HG02588 (cell line): ENCODE measurements around the gene TRPM2.
"Not testable (repeated sequence)": the region's sequence is repeated elsewhere in the genome, so short reads cannot be mapped to it uniquely, and the experiment has no call there.

Experiments
- ATAC-seq: cut with Tn5 transposase; IDR thresholded peaks from one replicate; pipeline ENCODE4 v1.9.1; 2021; ENCODE audit warnings: mild to moderate bottlenecking, moderate library complexity; ENCODE audit not compliant: unreplicated experiment

The TRPM2 gene

DNA sequence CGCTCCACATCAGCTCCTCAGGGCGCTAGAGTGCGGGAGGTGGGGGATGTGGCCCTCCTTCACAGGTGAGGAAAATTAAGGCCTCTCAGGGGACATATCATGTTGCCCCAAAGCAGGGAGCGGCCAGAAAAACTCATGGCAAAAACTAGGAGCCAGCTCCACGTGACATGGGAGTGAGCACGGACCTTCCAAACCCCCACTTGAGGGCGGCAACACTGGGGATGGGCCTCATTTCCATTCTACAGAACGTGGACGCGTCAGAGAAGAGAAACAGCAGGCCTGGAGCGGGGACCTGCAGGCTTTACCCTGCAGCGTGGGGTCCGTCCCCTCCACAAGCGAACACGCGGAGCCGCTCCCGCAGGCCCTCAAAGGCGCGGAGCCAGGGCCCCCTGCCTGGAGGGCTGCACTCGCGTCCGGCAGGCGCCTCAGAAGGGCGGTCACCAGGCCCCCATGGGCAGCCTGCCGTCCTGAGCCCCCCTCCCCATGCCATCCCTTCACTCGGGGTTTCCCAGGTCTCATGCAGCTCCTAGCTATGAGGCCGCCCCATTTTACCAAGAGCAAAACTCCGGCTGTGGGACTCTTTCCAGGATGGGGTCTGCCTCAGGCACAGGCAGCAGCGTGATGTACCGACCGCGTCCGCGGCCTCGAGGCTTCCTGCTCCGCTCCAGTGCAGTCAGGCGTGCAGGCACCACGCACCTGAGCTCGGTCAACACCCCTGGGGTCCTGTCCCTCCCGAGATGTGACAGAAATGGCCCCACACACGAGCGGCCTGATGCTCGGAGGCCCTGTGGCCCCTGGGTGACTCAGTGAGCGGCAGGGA is 19.7 kb upstream of the TRPM2 start:
- no peak for ATAC-seq

DNA sequence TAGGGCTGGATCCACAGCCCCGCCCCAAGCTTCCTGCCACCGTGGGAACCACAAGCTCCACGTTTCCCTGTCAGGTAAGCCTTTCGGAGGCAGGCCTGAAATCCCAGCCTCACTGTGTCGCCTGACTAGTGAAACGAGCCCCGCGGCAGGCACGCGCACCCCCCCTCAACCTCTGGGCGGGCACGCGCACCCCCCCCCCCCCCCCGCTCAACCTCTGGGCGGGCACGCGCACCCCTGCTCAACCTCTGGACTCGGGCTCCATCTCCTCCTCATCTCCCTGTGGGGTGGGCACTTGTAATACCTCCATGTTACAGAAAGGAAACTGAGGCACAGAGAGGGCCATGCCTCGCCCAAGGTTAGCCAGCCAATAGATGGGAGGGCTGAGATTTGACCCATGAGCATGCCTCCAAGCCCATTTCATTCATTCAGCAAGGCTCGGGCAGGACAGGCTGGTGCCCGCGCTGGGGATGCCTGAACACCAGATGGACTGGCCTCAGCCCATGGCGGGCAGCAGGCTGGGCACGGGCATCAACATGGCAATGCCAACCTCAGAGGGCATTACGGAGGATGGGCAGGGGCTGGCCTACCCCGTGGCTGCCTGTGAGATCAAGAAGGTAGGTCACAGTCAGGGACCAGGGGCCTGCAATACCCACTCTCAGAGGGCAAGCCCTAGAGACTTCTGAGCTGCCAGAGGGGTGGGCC is 18.9 kb upstream of the TRPM2 start:
- no peak for ATAC-seq

DNA sequence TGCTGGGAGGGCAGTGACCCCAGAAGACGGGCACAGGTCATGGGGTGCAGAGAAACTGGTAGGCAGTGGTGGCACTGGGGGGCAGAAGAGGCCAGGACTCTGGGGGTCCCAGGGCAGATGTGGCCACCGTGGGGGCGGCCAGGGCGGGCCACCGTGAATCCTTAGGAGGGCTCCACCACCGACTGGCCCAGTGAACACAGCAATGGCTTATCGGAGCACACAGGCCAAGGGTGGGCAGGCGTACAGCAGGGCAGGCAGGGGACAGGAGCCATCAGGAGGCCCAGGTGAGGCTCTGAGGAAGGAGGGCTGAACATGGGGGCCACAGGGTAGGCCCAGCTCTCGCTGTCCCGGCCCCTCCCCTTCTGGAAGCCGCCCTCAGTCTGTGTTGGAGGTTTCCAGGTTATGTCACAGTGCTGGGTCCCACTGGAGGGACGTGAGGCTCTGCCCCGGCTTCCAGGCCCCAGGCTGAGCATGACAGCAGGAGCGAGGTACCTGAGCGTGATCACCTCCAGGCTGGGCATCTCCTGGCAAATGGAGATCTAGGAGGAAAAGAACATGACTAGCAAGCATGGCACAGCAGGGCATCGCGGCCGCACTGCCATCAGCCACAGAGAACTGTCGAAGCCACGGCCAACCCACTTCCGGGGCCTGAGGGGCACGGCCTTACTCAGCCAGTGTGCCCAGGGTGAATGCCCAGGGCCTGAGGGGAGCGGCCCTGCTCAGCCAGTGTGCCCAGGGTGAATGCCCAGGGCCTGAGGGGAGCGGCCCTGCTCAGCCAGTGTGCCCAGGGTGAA is 18.0 kb upstream of the TRPM2 start:
- ATAC-seq: no peak

DNA sequence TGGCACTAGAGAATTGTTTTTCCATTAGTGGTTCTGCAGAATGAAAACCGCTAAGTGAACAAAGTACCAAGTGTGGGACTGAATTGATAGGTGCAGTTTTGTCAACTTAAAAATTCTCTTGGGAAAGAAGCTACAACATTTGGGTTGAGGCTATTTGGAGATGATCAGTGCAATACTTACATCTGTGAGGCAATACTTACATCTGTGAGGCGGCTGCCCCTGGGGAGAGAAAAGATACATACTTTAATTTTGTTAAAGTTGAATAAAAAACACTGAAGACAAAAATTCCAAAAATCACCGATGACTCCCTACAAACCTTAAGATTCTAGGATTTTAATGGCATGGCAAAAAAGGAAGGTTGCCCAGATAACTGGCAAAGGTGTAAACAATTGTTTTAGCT is 16.0 kb upstream of the TRPM2 start:
- ATAC-seq: no peak

DNA sequence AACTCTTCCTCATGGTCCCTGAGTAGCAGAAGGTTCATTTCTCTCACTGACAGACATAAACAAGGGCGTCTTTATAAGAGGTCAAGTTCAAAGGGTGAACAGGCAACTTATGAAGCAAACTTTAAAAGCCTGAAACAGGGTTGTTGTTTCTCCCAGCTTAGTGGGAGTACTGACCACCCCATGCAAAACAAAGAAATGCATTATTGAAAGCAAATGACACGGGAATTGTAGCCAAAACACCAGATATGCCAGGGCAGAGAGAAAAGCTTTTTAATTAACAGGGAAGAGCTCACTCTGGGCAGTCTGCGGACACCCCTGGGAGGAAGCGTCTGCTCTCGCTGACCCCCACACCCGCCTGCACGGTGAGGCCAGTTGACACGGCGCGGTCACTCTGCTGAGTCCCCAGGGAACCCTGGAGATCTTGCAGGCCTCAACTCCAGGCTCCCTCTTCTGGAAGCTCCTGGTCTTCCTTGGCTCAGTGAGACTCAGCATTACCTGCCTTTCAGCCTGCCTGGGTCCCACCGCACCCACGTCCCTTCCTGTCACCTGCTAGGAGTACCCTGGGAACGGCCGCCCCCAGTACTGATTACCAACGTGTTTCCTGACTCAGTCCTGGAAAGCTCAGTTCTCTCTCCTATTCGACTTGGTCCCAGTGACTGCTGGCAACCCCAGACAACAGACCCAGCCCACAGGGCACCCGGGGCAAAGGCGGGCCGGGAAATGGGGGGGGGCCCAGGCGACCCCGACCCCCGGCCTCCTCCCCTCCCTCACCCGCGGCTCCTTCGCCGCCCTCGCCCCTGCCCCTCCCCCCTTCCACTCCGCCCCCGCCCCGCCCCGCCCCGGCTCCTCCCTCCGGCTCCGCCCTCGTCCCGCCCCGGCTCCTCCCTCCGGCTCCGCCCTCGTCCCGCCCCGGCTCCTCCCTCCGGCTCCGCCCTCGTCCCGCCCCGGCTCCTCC is 15.2 kb upstream of the TRPM2 start:
- no peak for ATAC-seq

DNA sequence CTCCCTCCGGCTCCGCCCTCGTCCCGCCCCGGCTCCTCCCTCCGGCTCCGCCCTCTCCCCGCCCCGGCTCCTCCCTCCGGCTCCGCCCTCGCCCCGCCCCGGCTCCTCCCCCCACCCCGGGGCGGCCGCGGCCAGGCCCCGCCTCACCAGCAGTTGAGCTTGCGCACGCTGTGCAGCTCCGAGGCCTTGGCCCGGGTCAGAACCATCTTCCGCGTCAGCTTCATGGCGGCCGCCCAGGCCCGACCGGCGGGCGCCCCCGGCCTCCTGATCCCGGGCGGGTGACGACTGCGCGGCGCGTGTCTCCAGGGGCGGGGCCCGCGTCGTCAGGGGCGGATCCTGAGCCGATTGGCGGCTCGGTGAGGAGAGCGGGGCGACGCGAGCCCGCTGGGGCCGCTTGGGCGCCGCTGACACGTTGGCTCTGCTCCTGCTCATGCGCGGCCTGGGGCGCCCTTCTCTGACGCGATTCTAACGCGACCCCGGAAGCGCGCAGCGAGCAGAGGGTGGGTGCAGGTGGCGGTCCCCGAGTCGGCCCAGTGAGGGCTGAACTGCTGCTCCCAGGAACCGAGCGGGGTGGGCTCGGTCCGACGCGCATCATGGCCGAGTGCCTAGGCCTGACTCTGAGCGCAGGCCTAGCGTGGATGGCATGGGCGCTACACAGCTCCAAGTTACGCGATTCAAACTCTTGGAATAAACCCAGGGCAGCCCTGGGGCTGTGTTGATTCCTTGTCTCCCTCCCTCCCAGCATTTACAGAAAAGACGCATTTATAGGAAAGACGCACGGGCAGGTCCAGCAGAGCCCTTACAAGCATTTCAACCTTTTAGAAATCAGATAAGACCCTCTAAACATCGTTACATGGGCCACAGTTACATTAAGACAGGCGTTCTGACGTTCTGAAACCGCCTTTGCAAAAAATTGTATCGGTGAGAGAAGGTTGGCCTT is 14.2 kb upstream of the TRPM2 start, which contains the start of gene CFAP410:
Gene CFAP410 (minus strand): TSS at position 420 of the 940 bp plus-strand sequence. CDS start 196 bp downstream, at position 224.
- peak; percentile 90 for ATAC-seq

DNA sequence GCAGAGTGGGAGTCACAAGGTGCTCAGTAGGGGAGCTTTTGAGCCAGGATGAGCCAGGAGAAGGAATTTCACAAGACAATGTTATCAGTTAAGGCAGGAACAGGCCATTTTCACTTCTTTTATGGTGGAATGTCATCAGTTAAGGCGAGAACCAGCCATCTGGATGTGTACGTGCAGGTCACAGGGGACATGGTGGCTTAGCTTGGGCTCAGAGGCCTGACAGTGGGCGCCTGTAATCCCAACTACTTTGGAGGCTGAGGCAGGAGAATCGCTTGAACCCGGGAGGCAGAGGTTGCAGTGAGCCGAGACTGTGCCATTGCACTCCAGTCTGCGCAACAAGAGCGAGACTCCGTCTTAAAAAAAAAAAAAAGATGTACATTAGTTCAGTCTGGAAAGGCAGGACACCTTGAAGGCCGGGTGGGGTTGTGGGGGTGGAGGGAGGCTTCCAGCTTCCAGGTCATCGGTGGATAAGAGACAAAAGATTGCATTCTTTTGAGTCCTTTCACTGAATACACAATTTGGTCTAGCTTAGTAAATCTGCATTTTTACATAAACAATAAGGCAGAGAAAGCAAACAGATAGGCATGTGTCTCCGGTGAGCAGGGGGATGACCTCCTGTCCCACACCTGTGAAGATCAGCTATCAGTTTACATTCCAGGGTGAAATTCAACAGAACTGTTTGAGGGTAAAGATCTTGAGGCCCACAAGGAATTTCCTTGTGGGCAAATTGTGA is 11.5 kb upstream of the TRPM2 start:
- not testable (repeated sequence) for ATAC-seq

DNA sequence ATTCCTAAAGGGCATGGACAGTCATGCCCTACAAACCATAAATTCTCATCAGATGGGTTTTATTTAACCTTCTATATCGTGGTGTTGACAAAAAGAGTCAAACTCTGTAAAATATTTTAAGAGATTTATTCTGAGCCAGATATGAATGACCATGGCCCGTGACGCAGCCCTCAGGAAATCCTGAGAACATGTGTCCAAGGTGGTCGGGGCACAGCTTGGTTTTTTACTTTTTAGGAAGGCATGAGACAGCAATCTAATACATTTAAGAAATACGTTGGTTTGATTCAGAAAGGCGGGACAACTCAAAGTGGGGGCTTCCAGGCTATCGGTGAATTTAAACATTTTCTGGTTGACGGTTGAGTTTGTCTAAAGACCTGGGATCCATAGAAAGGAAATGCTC is 10.4 kb upstream of the TRPM2 start:
- not testable (repeated sequence) for ATAC-seq

DNA sequence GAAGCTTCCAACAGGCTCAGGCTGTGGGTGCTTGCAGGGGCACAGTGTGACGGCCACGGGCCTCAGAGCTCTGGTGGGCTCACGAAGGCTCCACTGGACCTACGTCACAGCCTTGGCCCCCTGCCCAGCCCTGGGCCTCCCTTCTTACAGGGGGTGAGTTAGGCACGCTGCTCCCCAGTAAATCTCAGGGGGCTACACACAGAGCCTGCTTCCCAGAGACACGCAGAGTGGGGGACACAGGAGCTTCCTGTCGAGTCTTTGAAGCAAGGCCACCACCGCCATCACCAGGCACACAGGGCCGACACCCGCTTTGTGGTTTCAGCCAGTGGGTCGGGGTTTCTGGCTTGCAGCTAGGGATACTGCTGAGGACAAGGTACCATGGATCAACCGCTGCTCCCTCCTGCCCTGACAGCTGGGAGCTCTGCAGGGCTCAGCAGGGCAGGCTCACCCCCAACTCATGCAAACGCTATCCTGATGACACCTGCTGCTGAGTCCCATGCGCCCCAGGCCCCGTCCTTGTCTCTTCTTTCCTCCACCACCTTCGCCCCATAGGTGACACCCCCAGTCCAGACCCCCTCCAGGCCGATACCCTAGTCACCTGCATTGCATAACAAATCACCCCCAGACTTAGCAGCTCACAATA is 8.8 kb upstream of the TRPM2 start:
- no peak for ATAC-seq

DNA sequence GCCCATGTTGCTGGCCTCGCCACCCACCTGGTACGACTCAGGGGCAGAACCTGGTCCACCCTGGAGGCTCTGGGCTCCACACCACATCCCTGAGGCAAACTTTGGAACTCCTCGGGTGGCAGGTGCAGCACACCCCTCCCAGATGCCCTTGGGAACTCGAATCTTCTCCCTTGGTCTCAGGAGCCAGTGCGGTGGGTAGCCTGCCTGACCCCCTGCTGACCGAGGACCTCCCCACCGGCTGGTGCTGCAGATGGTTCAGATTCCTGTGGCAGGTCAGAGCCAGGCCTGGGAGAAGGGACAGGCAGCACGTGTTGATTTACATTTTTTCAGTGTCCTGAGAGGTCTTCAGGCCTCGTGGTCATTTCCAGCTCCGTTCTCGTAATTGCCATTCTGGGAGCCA is 7.9 kb upstream of the TRPM2 start:
- ATAC-seq: no peak

DNA sequence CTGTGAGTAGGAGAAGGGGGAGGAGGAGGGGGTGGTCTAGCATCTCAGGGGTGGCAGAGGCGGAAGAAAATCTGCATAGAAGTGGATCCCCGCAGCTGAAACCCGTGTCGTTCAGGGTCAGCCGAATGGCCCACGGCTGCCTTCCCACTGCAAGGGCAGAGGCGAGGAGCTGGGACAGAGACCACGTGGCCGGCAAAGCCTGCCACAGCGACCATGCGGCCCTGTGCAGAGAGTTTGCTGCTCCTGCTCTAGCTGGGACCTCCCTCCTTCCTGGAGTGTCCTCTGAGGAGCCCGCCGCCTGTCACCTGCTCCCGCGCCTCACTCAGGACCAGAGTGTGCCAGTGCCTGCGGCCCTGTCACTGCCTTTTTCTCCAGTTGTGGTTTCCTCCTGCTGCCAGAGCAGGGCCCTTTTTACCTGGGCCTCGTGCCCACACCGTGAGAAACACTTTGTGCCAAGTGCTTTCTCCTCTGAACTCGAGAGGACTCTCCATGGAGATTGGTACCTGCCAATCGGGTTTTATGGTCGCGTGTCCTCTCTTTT is 5.4 kb upstream of the TRPM2 start:
- no peak for ATAC-seq

DNA sequence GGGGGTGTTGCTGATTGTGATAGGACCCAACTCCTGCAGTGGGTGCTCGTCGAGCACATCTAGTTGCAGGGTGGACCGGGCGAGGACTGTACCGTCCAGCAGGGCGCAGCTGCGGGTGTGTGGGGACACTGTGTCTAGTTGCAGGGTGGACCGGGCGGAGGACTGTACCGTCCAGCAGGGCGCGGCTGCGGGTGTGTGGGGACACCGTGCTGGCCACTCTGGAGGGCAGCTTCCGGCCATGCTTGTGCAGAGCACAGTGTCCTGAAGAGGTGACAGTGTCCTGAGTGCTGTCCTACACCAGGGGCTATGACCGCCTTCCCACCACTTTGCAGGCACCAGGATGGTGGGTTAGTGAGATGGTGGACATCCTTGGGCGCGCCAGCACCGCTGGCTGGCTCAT is 4.6 kb upstream of the TRPM2 start:
- no peak for ATAC-seq

DNA sequence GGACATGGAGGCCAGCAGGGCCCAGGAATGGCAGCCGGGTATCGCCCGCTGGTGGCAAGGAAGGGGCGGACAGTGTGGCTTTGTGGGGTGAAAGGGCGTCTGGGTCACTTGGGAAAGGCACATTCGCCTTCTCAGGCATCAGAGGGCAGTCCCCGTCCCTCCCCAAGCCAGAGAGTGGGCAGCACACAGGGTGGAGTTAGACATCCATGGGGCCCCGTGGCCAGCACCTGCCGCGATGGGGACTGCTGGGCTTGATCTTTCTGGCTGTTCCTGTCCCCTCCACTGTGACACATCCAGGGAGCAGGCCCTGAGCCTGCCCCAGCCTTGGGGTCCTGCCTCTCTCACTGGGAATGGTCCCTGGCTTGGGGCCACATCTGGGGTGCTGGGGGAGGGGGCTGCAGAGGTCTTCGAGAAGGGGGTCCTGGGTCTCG is 4.0 kb upstream of the TRPM2 start:
- ATAC-seq: no peak

DNA sequence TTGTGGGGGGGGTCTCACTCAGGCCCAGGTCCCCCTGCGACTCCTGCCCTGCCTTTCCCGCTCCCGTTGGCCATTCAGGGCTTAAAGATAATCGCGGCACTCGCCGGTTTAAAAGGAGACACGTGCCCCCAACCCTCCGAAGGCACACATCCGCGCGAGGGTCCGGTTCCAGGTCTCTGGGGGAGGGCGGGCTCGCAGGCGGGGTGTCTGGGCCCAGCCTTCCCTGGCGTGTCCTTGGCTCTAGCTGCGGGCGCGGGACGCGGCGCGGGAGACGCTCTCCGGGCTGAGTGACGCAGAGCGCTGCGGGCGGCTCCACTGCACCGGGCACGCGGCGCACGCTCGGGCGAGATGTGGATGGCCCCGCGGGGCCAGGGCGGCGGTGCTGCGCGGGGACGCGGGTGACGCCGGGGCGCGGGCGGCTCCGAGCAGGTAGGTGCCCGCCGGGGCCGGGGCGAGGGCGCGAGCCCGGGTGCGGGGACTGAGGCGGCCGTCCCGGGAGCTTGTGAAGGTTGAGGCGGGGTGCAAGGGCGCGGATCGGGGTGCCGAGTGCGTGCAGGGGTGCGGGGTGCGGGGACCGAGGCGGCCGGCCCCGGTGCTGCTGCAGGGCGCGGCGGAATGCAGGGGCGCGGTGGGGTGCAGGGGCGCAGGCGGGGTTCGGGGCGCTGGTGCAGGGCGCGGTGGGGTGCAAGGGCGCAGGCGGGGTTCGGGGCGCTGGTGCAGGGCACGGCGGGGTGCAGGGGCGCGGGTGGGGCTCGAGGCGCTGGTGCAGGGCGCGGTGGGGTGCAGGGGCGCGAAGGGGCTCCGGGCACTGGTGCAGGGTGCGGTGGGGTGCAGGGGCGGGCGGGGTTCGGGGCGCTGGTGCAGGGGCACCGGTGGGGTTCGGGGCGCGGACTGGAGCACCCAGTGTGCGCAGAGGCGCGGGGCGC is 3.3 kb upstream of the TRPM2 start:
- ATAC-seq: no peak

DNA sequence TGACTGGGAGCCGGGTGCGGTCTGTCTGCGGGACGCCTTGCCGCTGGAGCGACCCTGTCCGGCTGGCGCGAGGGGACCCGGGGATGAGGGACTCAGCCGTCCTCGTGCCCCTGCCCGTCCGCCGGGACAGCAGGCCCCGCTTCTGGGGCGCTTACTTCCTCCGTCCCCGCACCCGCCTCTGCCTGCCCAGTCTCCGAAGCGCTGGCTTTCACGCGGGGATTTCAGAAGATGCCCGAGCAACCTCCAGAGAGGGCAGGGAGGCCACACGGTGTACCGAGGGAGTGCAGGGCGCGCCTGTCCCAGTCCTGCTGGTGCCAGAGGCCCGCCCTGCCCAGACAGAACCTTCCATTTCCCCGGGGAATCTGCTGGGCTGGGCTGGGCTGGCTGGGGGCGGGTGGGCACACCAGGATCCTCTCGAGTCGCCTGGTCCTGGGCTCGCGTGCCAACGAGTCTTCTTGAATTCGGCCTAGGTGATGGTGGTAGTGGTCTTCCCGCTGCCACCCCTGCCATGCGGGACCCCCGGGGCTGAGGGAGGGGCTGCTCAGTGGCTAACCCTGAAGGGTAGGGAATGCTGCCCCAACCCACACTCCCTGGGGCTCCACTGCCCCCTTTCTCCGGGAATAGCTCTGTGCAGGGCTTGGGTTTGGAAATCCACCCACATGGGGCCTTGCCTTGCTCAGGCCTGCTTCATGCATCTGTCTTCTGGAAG is 2.5 kb upstream of the TRPM2 start:
- ATAC-seq: no peak
